Activated CD8-positive, alpha-beta memory T cell treated with anti-CD3 and anti-CD28 coated beads for 4 hours (primary cell): ENCODE measurements around the gene CNOT1.
A peak's percentile ranks its signal among the peaks of the same experiment; 100 is the strongest.
"Not testable (repeated sequence)": the region's sequence is repeated elsewhere in the genome, so short reads cannot be mapped to it uniquely, and the experiment has no call there.

Source experiments
- DNase-seq, 2 donors: peaks; one replicate each; pipeline ENCODE4 v3.0.0-alpha.2; 2020; ENCODE audit warnings: low read depth in 2 of 2

CNOT1 gene

DNA sequence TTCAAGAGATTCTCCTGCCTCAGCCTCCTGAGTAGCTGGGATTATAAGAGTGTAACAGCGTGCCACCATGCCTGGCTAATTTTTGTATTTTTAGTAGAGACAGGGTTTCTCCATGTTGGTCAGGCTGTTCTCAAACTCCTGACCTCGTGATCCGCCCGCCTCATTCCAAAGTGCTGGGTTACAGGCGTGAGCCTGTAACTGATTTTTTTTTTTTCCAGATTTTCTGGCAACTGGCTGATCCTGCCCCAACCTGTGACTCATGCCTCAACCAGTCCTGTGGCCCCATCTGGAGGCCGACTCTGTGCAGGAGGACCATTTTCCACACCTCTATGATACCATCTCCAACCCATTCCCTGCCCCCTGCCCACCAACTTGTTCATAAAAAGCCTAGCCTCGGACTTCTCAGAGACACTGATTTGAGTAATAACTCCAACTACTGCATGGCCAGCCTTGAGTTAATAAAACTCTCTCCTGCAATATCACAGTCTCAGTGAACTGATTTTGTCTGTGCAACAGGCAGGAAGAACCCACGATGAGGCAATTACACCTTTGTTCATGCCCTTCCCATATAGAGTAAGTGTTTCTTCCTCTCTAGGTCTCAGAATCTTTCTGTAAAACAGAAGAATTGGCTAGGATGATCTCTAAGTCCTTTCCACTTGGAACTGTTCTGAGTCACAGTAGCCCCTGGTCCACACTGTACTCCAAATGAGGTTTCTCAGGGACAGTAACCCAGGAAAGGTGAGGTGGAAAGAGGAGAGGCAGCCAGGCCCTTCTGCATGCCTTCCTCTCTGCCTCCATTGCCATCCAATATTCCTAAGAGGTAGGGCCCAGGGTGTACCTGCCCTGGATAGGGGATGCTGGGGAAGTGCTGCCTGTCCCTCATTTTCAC, 8.8 kb upstream of the CNOT1 start:
- no peak for DNase-seq

DNA sequence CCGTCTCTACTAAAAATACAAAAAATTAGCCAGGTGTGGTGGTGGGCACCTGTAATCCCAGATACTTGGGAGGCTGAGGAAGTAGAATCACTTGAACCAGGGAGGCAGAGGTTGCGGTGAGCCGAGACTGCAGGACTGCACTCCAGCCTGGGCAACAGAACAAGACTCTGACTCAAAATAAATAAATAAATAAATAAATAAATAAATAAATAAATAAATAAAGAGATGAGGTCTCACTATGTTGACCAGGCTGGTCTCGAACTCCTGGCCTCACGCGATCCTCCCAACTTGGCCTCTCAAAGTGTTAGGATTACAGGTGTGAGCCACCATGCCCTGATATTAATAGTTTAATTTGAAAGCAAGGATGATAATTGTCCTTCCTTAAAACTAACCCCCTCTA, 7.4 kb upstream of the CNOT1 start:
- DNase-seq: not testable (repeated sequence)

- DNase-seq: no peak
Observed at GRCh38 chr16:58636466-58636865, 6.8 kb upstream of the CNOT1 start.

DNA sequence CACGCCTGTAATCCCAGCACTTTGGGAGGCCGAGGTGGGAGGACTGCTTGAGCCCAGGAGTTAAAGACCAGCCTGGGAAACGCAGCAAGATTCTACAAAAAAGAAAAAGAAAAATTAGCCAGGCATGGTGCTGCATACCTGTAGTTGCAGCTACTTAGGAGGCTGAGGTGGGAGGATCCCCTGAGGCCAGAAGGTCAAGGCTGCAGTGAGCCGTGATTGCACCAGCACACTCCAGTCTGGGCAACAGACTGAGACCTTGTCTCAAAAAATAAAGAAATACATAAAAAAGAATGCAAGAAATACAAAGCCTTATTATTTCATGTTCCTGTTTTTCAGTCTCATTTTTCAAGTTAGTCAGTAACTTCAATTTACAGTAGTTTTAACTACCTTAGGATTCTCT, 5.9 kb upstream of the CNOT1 start:
- no peak for DNase-seq

DNA sequence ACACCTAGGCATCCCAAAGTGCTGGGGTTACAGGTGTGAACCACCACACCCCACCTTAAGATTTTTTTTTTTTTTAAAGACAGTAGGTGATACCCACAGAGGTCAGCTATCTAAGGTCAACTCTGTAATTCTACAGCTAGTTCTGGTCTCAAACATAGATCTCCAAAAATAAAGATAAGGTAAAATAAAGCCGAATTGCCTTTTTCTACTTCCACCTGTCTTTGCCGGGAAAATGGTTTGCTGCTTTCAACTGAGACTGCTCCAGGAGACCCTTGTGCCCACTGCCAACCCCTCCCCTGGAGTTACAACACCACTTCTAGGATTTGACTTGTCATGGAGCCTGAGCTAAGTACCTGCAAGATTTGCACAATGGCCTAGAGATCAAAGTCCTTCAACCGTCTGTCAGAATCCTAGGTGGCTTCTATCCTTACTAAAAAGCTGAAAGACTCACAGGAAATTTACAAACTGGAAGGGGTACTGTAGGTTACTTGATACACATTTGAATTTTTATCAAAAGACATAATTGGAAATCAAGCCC, 4.7 kb upstream of the CNOT1 start:
- DNase-seq: no peak

GRCh38 chr16:58628845-58629732, 537 bp downstream of the CNOT1 start:
- DNase-seq: peak; percentile 31 to 33

- no peak for DNase-seq
Observed at GRCh38 chr16:58624209-58624608, 5.4 kb downstream of the CNOT1 start.

- no peak for DNase-seq
Observed at GRCh38 chr16:58620396-58620795, 9.2 kb downstream of the CNOT1 start.

GRCh38 chr16:58615280-58615679, 14.3 kb downstream of the CNOT1 start:
- DNase-seq: no peak

DNA sequence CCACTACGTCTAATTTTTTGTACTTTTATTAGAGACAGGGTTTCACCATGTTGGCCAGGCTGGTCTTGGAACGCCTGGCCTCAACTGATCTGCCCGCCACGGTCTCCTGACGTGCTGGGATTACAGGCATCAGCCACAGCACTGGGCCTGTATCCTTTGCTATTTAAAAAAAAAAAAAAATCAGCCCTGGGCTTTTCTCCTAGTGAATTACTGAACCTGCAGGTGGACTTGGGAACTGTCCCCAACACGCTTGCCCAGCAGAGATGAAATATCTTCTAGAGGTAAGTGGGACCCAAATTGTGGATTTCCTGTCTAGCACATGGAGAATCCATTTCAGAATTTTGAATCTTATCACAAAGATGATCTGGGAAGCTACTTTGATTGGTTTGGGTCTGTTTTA, 14.8 kb downstream of the CNOT1 start:
- DNase-seq: no peak

DNA sequence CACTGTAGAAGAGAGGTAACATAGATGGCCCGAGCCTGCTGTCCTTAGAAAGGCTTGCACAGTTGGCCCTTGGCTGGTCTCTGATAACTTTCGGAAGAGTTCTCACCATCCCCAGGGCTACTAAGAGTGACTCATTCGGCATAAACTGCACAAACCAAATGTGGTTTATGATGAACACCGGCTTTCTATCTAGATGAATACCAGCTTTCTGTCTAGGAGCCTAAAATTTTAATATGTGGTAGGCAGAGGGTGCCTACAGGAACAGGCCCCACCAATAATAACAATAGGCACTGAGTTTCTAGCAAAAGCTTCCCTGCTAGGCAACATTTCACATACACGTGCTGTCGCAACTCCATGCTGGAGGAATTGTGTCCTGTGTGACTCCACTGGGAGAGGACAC, 15.4 kb downstream of the CNOT1 start:
- DNase-seq: no peak

GRCh38 chr16:58612965-58613364, 16.7 kb downstream of the CNOT1 start:
- DNase-seq: not testable (repeated sequence)

DNA sequence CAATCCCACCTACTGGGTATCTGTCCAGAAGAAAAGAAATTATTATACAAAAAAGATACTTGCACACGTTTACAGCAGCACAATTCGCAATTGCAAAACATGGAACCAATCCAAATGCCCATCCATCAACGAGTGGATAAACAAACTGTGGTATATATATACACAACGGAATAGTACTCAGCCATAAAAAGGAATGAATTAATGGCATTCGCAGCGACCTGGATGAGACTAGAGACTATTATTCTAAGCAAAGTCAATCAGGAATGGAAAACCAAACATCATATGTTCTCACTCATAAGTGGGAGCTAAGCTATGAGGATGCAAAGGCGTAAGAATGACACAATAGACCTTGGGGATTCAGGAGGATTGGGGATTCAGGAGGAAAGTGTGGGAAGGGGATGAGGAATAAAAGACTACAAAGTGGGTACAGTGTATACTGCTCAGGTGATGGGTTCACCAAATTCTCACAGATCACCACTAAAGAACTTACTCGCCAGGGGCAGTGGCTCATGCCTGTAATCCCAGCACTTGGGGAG, 21.0 kb downstream of the CNOT1 start:
- no peak for DNase-seq

GRCh38 chr16:58605562-58605961, 24.1 kb downstream of the CNOT1 start:
- DNase-seq: no peak

GRCh38 chr16:58591083-58591482, 38.5 kb downstream of the CNOT1 start:
- DNase-seq: no peak

- no peak for DNase-seq
Observed at GRCh38 chr16:58589326-58589905, 40.2 kb downstream of the CNOT1 start.

DNA sequence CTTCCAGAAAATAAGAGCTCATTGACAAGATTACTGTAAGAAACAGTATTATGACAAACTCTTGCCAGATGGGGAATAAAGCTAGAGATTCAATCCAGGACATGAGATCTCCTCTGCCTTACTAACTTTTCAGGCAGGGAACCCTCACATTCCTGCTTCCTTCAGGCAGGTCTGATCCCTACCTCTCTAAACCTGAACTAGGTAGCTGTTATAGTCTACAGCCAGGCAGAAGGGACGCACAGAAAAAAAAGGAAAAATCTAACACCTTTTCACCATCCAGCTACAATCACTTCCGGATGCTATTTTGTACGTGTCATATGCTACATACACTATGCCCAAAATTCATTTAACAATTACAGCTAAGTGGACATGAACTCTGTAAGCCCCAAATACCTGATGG, 41.2 kb downstream of the CNOT1 start:
- no peak for DNase-seq

- DNase-seq: no peak
Observed at GRCh38 chr16:58586340-58587030, 43.1 kb downstream of the CNOT1 start.

DNA sequence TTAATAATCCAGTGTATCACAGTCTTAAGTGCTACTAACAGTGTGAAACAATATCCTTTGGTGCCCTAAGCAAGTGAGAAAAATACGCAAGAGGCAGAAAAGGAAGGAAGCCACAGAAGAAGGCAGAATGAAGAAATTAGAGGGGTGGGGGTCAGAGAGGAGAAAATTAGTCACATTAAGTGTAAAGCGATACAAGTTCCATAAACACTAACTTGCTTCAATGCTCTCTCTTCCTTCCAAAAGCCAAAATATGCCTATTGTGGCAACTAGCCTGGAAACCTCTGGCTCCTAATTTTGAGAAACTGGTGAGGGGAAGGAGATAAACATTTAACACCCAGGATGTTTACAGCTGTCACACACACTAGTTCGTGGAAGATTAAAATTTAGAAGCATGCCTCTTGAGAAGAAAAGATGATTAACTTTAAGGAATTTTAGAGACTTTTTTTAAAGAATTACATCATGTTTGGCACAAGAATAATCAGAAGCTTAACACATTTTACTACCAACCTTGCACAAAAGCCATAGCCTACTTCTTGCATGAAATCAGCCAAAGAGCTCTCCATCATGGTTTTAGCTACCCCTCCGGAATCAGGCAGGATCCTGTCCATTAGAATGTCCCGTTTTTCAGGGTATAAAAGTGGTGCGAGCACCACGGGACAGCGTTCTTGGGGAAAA, 44.7 kb downstream of the CNOT1 start:
- DNase-seq: no peak

DNA sequence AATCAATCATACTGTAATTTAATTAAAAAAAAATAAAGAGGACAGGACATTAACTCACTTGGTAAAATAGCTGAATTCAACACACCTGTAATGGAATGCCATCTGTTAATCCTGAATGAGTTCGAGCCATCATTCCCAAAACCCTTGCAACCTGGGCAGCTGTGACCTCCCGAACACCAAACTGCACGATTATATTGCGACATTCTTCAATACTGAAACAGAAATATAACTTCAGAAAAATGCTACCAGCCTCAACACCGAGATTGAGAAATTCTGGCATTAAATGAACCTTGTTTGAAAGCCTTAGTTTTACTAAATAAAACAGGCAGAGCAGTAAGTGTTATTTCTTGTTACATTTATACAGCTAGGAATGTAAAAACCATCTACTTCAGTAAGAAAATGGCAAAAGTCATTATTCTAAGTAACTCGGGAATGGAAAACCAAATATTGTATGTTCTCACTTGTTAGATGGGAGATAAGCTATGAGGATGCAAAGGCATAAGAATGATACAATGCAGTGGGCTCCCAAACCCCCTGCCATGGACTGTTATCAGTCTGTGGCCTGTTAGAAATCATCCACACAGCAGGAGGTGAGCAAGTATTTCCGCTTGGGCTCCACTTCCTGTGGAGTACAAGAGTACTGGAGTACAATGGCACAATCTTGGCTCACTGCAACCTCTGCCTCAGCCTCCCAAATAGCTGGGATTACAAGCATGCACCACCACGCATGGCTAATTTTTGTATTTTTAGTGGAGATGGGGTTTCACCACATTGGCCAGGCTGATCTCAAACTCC, 46.5 kb downstream of the CNOT1 start:
- DNase-seq: no peak
